ENCODE results near the gene CYTH4.

Gene CYTH4

GRCh38 chr22:37276776-37277175 is 5.5 kb upstream of the CYTH4 start:
- no peak overlapping the region for H3K4me3 ChIP-seq (ENCODE audit: low read depth, low read length)
- no peak for DNase-seq (ENCODE audit: low read depth)
- TF ChIP-seq POLR2A (IDR thresholded peaks at IDR 0.05; ENCODE audit: extremely low read depth, insufficient read length) (no peak), MYC (IDR thresholded peaks at IDR 0.05; ENCODE audit: low read depth, low read length) (no peak), MAX (IDR thresholded peaks at IDR 0.05; ENCODE audit: low read depth, low read length) (no peak)
- TF ChIP-seq, protein P1, sequence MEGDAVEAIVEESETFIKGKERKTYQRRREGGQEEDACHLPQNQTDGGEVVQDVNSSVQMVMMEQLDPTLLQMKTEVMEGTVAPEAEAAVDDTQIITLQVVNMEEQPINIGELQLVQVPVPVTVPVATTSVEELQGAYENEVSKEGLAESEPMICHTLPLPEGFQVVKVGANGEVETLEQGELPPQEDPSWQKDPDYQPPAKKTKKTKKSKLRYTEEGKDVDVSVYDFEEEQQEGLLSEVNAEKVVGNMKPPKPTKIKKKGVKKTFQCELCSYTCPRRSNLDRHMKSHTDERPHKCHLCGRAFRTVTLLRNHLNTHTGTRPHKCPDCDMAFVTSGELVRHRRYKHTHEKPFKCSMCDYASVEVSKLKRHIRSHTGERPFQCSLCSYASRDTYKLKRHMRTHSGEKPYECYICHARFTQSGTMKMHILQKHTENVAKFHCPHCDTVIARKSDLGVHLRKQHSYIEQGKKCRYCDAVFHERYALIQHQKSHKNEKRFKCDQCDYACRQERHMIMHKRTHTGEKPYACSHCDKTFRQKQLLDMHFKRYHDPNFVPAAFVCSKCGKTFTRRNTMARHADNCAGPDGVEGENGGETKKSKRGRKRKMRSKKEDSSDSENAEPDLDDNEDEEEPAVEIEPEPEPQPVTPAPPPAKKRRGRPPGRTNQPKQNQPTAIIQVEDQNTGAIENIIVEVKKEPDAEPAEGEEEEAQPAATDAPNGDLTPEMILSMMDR (IDR thresholded peaks at IDR 0.05; ENCODE audit: low read depth, low read length): no peak

- TF ChIP-seq MYC (IDR thresholded peaks at IDR 0.05; ENCODE audit: low read depth, low read length) (no peak), POLR2A (IDR thresholded peaks at IDR 0.05; ENCODE audit: extremely low read depth, insufficient read length) (no peak), MAX (IDR thresholded peaks at IDR 0.05; ENCODE audit: low read depth, low read length) (no peak)
- TF ChIP-seq, protein P1 (IDR thresholded peaks at IDR 0.05; ENCODE audit: low read depth, low read length): no peak
- DNase-seq (ENCODE audit: low read depth): no peak
These were observed 4.9 kb upstream of the CYTH4 start for GRCh38 chr22:37277384-37277783.

GRCh38 chr22:37278261-37278660 is 4.0 kb upstream of the CYTH4 start:
- no peak for TF ChIP-seq MYC (IDR thresholded peaks at IDR 0.05; ENCODE audit: low read depth, low read length)
- TF ChIP-seq POLR2A (IDR thresholded peaks at IDR 0.05; ENCODE audit: extremely low read depth, insufficient read length): no peak
- TF ChIP-seq MAX (IDR thresholded peaks at IDR 0.05; ENCODE audit: low read depth, low read length): no peak
- no peak overlapping the region for H3K4me3 ChIP-seq (ENCODE audit: low read depth, low read length)
- no peak for DNase-seq (ENCODE audit: low read depth)

More at GRCh38 chr22:37277384-37277783, 4.9 kb upstream of the CYTH4 start:
- H3K4me3 ChIP-seq (ENCODE audit: low read depth, low read length): no peak overlapping the region

DNA sequence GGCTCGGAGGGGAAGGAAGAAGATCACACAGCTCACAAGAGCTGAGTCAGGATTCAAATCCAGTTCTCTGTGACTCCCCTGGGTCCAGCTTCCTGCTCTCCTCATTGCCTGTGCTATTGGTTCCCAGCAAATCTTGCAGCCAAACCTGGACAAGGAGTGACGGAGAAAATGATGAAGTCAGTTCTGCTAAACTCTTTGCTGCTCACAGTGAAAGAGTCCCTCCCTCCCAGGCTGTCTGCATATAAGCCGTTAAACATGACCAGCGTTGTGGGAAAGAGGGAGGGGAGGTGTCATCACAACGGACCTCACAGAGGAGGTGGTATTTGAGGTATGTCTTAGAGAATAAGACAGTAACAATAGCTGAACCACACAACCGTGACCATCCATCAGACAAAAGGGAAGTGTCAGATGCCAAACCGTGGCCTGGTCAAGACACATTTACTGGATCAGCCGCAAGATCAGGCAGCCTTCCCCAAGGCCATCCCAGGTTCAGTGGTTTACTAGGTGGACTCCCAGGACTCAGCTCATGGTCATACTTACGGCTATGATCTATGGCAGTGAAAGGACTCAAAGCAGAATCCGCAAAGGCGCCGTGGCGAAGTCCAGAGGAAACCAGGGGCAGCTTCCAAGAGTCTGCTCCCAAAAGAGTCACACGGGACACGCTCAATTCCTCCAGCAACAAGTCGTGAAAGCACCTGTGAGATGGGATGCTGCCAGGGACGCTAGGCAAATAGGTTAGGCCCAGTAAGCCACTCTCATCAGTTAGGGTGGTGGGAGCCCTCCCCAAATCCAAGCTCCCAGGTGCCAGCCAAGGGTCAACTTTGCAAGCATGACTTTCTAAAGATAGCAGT is 2.8 kb upstream of the CYTH4 start:
- TF ChIP-seq MYC (IDR thresholded peaks at IDR 0.05; ENCODE audit: low read depth, low read length) (no peak), MAX (IDR thresholded peaks at IDR 0.05; ENCODE audit: low read depth, low read length) (peak; percentile 57; the same call in 1 of the 2 replicates)
- DNase-seq (ENCODE audit: low read depth): peak; percentile 96
- H3K4me3 ChIP-seq (ENCODE audit: low read depth, low read length): no peak overlapping the region

GRCh38 chr22:37280718-37281117 is 1.6 kb upstream of the CYTH4 start:
- no peak overlapping the region for H3K4me3 ChIP-seq (ENCODE audit: low read depth, low read length)
- no peak for DNase-seq (ENCODE audit: low read depth)
- no peak for TF ChIP-seq MAX (IDR thresholded peaks at IDR 0.05; ENCODE audit: low read depth, low read length)
- no peak for TF ChIP-seq POLR2A (IDR thresholded peaks at IDR 0.05; ENCODE audit: extremely low read depth, insufficient read length)
- TF ChIP-seq, protein P1 (IDR thresholded peaks at IDR 0.05; ENCODE audit: low read depth, low read length): no peak
- TF ChIP-seq MYC (IDR thresholded peaks at IDR 0.05; ENCODE audit: low read depth, low read length): no peak

GRCh38 chr22:37281195-37281594 is 1.1 kb upstream of the CYTH4 start:
- TF ChIP-seq MYC (IDR thresholded peaks at IDR 0.05; ENCODE audit: low read depth, low read length) (no peak), MAX (IDR thresholded peaks at IDR 0.05; ENCODE audit: low read depth, low read length) (no peak), POLR2A (IDR thresholded peaks at IDR 0.05; ENCODE audit: extremely low read depth, insufficient read length) (no peak)
- TF ChIP-seq, protein P1 (IDR thresholded peaks at IDR 0.05; ENCODE audit: low read depth, low read length): no peak
- no peak for DNase-seq (ENCODE audit: low read depth)
- no peak overlapping the region for H3K4me3 ChIP-seq (ENCODE audit: low read depth, low read length)

All from NB4 (cell line).